Activated CD8-positive, alpha-beta T cell treated with anti-CD3 and anti-CD28 coated beads, Interleukin-2, amount 10 ng/mL, durations not matched to agents 7 days and 5 days (primary cell): ENCODE measurements around the gene LGALS3BP. TPM values are rescaled to one million over a fixed set of nuclear protein-coding genes. Genes with fewer than 3 reads are reported as not detected.

ENCODE experiments used
- ATAC-seq: fragments of 150-1000 bp; cut with Tn5 transposase; one replicate; pipeline ENCODE4 v1.10.0; 2021; ENCODE audit warnings: moderate library complexity
- CTCF ChIA-PET: fragments of 350-600 bp; sonication (Branson Sonifier 250); formaldehyde crosslinking; loops from one replicate; lab custom pipeline; 2021; ENCODE audit warnings: antibody characterized with exemption; lab: Charles Lee
- POLR2A ChIA-PET: fragments of 350-600 bp; sonication (Branson Sonifier 250); formaldehyde crosslinking; loops from one replicate; lab custom pipeline; 2021; ENCODE audit warnings: antibody characterized with exemption; lab: Charles Lee
- DNase-seq: peaks from one replicate; pipeline ENCODE4 v3.0.0-alpha.2; 2020
- H3K27ac Mint-ChIP-seq: one replicate; pipeline ENCODE4 v1.8.0; 2021; ENCODE audit warnings: mild to moderate bottlenecking, mixed read lengths
- H3K27me3 Mint-ChIP-seq: one replicate; pipeline ENCODE4 v1.8.0; 2021; ENCODE audit warnings: low read depth, mixed read lengths
- H3K36me3 Mint-ChIP-seq: one replicate; pipeline ENCODE4 v1.8.0; 2021; ENCODE audit warnings: low read depth, mixed read lengths
- H3K4me1 Mint-ChIP-seq: one replicate; pipeline ENCODE4 v1.8.0; 2021; ENCODE audit warnings: low read depth, mixed read lengths
- H3K4me3 Mint-ChIP-seq: one replicate; pipeline ENCODE4 v1.8.0; 2021; ENCODE audit warnings: mild to moderate bottlenecking, mixed read lengths
- H3K9me3 Mint-ChIP-seq: one replicate; pipeline ENCODE4 v1.8.0; 2022; ENCODE audit warnings: mixed read lengths; ENCODE audit not compliant: insufficient read depth
- total RNA-seq, 2 experiments: library from RNA; stranded (reverse); gene quantifications; one replicate each; pipeline ENCODE4 v1.2.3, GENCODE V29; 2021

LGALS3BP gene
- 100 to 1,000 TPM; 172 to 181 TPM for total RNA-seq

DNA sequence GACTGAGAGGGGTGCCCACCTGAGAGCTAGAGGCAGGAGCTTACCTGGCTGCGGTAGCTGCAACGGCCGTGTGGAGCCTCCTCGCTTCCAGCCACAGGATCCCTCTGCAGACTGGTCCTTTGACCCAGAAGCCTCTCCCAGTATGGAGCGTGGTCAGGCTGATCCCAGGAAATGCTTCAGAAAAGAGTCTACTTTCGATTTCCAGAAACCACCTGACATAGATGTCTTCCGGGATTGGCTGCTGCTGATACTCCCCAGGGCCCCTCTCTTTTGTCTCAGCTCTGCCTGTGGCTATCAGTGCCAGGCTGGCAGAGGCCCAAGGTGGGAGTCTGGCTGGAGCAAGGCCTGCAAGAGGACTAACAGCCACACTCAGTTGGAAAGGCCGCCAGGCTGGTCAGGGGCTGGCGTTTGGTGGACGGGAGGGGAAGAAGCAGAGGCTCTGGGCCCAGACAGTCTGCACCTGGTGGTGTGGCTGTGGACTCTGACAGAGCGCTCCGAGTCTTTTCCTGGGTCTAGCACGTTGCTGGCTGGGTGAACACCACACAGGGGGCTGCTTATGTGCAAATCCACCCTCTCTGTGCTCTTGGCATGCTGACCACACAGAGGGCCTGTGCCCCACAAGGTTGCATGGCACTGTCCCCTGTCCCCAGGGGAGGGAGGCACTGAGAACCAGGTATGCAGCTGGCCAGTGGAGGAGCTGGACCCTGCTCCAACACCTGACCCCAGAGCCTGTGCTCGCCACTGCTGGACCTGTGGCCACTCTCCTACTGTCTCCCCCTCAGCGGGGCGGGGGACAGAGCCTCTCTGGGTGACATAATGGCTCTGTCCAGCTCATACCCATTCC lies at the start of gene LGALS3BP:
Gene LGALS3BP (minus strand): TSS at position 144 of the 844 bp plus-strand sequence. CDS start 2,732 bp downstream, outside the sequence.
- Mint-ChIP-seq H3K27me3 (no peaks in the 10 kb centered on the region), H3K4me3 (peak within 1 kb of the TSS; percentile 79), H3K4me1 (peaks cover 29% of the 10 kb centered on the region), H3K9me3 (no peaks in the 10 kb centered on the region), H3K27ac (peak within 1 kb of the TSS; percentile 85), H3K36me3 (peaks cover 13% of the 10 kb centered on the region)
- ChIA-PET CTCF (interaction anchor here (1.3 to 2.4 kb wide), 3 partner anchors 9 to 114 kb away, joined by 6 to 11 read pairs (median 6); no protein-coding TSS in a partner anchor), POLR2A (interaction anchor here (1.6 kb wide), 1 partner anchor 139 kb away, joined by 5 read pairs; no protein-coding TSS in a partner anchor)
- peak; percentile 55 for DNase-seq
- ATAC-seq = peak; percentile 84

DNA sequence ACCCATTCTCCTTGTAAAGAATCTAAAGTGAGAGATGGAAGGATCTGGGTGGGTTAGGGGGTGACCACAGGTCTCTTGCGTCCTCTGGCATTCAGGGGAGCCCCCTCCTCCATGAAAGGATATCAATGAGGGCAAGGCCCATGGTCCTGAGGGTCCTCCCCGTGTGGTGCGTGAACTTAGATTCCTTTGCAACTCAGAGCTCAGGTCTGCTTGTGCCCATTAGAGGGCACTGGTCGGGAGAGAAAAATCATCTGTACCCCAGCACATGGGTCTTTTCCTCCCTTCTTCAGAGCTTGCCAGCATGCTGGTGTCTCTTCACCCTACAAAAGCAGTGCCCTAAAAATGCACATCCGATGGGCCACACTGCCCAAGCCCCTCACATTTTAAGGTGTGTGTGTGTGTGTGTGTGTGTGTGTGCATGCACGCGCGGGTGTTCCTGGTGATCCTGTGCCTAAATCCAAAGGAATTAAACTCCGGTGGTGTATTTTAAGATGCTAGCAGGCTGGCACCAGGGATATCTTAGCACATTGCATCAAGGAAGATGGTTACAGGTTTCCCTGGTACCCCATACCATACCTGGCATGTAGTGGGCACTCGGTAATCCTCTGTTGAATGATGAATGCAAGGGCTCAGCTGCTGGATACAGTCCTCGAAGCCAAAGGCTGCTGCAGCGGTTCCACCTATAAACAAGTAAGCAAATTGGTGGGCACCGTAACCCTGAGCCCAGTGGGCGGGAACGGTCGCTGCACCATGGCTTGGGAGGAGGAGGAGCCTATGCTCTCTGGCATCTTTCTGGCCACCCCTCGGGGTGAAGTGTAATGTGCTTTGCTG lies 49.0 kb upstream of the LGALS3BP start:
- CTCF ChIA-PET = interaction anchor here (0.6 to 2.7 kb wide), 5 partner anchors 8 to 54 kb away, joined by 3 to 10 read pairs (median 3); no protein-coding TSS in a partner anchor

GRCh38 chr17:79027925-79028491 lies 48.3 kb upstream of the LGALS3BP start:
- H3K4me1 Mint-ChIP-seq = peaks cover 12% of the 10 kb centered on the region
- POLR2A ChIA-PET = no interaction called here

More for the DNA sequence above, 49.0 kb upstream of the LGALS3BP start:
- H3K36me3 Mint-ChIP-seq = no peaks in the 10 kb centered on the region
- H3K27me3 Mint-ChIP-seq = peaks cover 19% of the 10 kb centered on the region
- no peak for ATAC-seq
- DNase-seq = no peak
- H3K4me3 Mint-ChIP-seq = no peak overlapping the region
- no peak overlapping the region for H3K27ac Mint-ChIP-seq
- H3K4me1 Mint-ChIP-seq = peaks cover 12% of the 10 kb centered on the region
- POLR2A ChIA-PET = no interaction called here
- H3K9me3 Mint-ChIP-seq = no peaks in the 10 kb centered on the region

GRCh38 chr17:79027274-79027924 lies 47.7 kb upstream of the LGALS3BP start:
- Mint-ChIP-seq H3K36me3 (no peaks in the 10 kb centered on the region), H3K9me3 (no peaks in the 10 kb centered on the region), H3K27ac (no peak overlapping the region), H3K4me3 (no peak overlapping the region), H3K27me3 (peaks cover 30% of the 10 kb centered on the region), H3K4me1 (peaks cover 12% of the 10 kb centered on the region)
- DNase-seq (no peak), ATAC-seq (no peak)
- ChIA-PET POLR2A (no interaction called here), CTCF (interaction anchor here (1.0 to 1.5 kb wide), 2 partner anchors 10 to 18 kb away, joined by 3 read pairs; no protein-coding TSS in a partner anchor)

More at GRCh38 chr17:79027925-79028491, 48.3 kb upstream of the LGALS3BP start:
- H3K27me3 Mint-ChIP-seq = peaks cover 26% of the 10 kb centered on the region
- H3K4me3 Mint-ChIP-seq = no peak overlapping the region
- CTCF ChIA-PET = interaction anchor here (0.6 to 2.7 kb wide), 4 partner anchors 9 to 55 kb away, joined by 3 to 10 read pairs (median 4); no protein-coding TSS in a partner anchor
- H3K9me3 Mint-ChIP-seq = no peaks in the 10 kb centered on the region
- H3K36me3 Mint-ChIP-seq = no peaks in the 10 kb centered on the region
- ATAC-seq (no peak), DNase-seq (no peak)
- no peak overlapping the region for H3K27ac Mint-ChIP-seq

DNA sequence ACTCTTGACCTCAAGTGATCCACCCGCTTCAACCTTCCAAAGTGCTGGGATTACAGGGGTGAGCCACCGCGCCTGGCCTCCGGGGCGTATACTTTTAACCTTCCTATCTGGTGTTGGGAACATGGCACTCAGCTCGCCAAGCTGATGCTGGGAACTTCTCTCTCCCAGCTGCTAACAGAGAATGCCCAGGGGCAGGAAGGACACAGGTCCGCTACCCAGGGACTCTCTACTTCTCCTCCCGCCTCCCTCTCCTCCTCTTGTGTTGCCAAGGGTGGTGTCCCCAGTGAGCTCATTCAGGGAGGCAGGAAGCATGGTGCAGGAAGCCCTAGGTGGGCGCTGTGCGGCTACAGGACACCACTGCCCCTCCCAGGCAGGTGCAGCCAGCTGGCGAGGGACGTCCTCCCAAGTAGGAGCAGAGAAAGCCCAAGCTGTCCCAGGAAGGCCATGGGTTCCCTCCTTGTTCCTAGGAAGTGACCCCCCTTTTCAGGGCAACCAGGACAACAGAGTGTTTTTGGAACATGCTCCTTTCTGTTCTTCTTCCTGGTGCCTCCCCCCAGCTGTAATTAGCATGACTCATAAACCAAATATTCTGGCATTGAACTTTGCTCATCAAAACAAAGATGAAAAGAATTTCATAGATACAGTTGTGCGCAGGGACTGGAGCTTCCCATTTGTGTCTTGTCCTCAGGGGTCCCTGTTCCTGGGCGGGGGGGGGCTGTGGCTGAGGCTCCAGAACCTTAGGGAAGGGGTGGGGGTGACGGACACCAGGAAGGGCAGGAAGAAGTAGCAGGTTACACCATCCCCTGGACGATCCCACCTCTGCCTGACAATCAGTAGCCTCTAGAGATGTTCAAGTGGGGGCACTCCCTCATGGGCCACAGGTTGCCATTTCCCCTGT lies 46.9 kb upstream of the LGALS3BP start:
- Mint-ChIP-seq H3K9me3 (no peaks in the 10 kb centered on the region), H3K4me1 (peaks cover 12% of the 10 kb centered on the region), H3K36me3 (no peaks in the 10 kb centered on the region), H3K27ac (no peak overlapping the region), H3K4me3 (no peak overlapping the region), H3K27me3 (peaks cover 33% of the 10 kb centered on the region)
- DNase-seq (no peak), ATAC-seq (no peak)
- CTCF ChIA-PET = interaction anchor here (1.0 to 1.5 kb wide), 3 partner anchors 11 to 19 kb away, joined by 3 read pairs; no protein-coding TSS in a partner anchor
- POLR2A ChIA-PET = no interaction called here

DNA sequence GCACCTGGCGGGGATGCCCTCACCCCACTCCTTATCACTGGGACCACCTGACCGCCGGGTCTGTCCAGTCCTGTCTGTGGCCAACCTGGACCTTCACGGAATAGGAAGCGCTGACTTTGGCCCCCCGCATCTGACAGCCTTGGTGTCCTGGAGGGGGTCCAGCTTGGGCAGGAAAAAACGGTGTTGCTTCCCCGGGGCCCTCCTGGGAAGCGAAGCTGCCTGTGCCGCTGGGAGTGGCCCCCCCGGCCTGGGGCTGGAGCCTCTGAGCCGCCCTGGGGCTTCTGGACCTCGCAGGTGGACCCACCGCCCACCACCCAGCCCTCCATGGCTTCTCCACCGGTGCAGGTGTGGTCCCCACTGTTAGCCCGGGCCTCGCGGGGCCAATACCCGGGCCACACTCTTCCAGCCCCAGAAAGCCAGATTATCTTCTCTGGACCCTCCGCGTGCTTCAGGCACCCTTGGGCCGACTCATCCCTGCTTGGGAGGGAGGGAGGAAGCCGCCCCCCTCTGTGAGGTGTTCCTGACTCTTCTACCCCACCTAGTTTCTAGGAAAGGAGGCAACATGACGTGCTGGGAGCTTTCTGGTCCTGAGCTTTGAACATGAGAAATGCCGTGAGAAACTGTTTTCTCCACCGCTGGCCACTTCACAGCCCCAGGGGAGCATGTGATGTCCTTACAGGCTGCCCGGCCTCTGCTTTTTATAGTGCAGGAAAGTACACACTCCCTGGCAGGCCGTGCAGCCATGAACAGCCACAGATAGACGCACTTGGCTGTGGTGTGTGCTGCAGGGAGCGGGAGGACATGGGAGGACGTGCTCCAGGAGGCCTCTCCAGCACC lies 45.4 kb upstream of the LGALS3BP start:
- Mint-ChIP-seq H3K9me3 (no peaks in the 10 kb centered on the region), H3K36me3 (no peaks in the 10 kb centered on the region), H3K4me1 (peaks cover 12% of the 10 kb centered on the region), H3K4me3 (peak overlapping the region; percentile 56), H3K27me3 (peaks cover 39% of the 10 kb centered on the region), H3K27ac (no peak overlapping the region)
- ChIA-PET CTCF (interaction anchor here (1.5 kb wide), 1 partner anchor 18 kb away, joined by 3 read pairs; no protein-coding TSS in a partner anchor), POLR2A (no interaction called here)
- DNase-seq (no peak), ATAC-seq (no peak)

- ChIA-PET CTCF (no interaction called here), POLR2A (no interaction called here)
- Mint-ChIP-seq H3K27ac (peak within 1 kb of the TSS; percentile 41), H3K4me3 (peak within 1 kb of the TSS; percentile 56), H3K36me3 (no peaks in the 10 kb centered on the region), H3K4me1 (peaks cover 12% of the 10 kb centered on the region), H3K9me3 (no peaks in the 10 kb centered on the region), H3K27me3 (peaks cover 38% of the 10 kb centered on the region)
- ATAC-seq = peak; percentile 80
- DNase-seq = peak; percentile 38
Observed at GRCh38 chr17:79023886-79024771, 44.4 kb upstream of the LGALS3BP start, which contains the start of gene C1QTNF1. C1QTNF1 (plus strand) TSS chr17:79024169; CDS start chr17:79043969, 19,800 bp downstream.

DNA sequence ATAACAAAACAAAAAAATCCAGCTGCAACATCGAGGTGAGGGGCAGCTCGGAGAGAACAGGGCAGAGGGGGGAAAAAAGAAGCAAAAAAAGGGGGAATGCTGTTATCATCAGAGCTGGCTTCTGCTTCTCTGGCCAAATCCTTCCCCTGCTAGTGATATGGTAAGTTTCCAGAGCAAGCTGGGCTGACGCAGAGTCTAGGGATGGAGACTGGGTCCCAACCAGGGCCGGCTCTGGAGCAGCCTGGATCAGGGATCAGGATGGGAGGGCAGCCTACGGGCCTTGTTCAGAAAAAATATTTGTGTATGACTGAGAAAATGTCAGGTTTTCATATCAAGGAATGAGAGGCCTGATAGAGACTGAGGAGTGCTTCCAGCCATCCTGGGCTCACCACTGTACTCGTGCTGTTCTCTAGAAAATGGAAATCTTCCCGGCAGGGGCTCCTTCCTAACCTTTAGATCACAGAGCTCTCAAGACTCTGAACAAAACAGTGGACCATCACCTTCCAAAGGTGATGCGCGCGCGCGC lies 43.5 kb upstream of the LGALS3BP start:
- H3K4me3 Mint-ChIP-seq = peak overlapping the region; percentile 19
- POLR2A ChIA-PET = no interaction called here
- peaks cover 38% of the 10 kb centered on the region for H3K27me3 Mint-ChIP-seq
- H3K9me3 Mint-ChIP-seq = no peaks in the 10 kb centered on the region
- no peaks in the 10 kb centered on the region for H3K36me3 Mint-ChIP-seq
- no peak for DNase-seq
- ATAC-seq = no peak
- CTCF ChIA-PET = interaction anchor here (0.8 kb wide), 1 partner anchor 19 kb away, joined by 3 read pairs; no protein-coding TSS in a partner anchor
- H3K27ac Mint-ChIP-seq = peak overlapping the region; percentile 41
- peaks cover 12% of the 10 kb centered on the region for H3K4me1 Mint-ChIP-seq
